Measurements from ENCODE around the gene TRMT2A.

- TF ChIP-seq CTCF (IDR thresholded peaks at IDR 0.05 in 4 of 5, conservative IDR thresholded peaks at IDR 0.05 in 1 of 5) = no peak
- TF ChIP-seq POLR2A (IDR thresholded peaks at IDR 0.05) = no peak
These were observed 52.3 kb downstream of the TRMT2A start for GRCh38 chr22:20064545-20065262.
